H9 (cell line): ENCODE measurements around the gene CHST8. TPM values are rescaled to one million over a fixed set of nuclear protein-coding genes. Genes with fewer than 3 reads are reported as not detected.

ENCODE experiments used
- DNase-seq: peaks from one replicate; pipeline ENCODE4 v3.0.0-alpha.2; 2017
- H2AFZ ChIP-seq: one replicate; pipeline ENCODE4 v1.6.1; 2013; ENCODE audit warnings: mild to moderate bottlenecking, low read length, control low read depth, moderate library complexity
- H2AK5ac ChIP-seq: 2 replicates; pipeline ENCODE4 v1.6.1; 2013; ENCODE audit warnings: low read length, control low read depth, mixed read lengths; ENCODE audit not compliant: insufficient read length
- H2BK120ac ChIP-seq: one replicate; pipeline ENCODE4 v1.6.1; 2013; ENCODE audit warnings: low read depth, mild to moderate bottlenecking, low read length, control low read depth, inconsistent platforms; ENCODE audit not compliant: poor library complexity, severe bottlenecking
- H2BK12ac ChIP-seq: 2 replicates; pipeline ENCODE4 v1.6.1; 2013; ENCODE audit warnings: low read length, control low read depth, mixed read lengths, low read depth; ENCODE audit not compliant: insufficient read length
- H2BK15ac ChIP-seq: 2 replicates; pipeline ENCODE4 v1.6.1; 2013; ENCODE audit warnings: low read depth, low read length, control low read depth
- H2BK20ac ChIP-seq: one replicate; pipeline ENCODE4 v1.6.1; 2013; ENCODE audit warnings: low read depth, mild to moderate bottlenecking, low read length, control low read depth, inconsistent platforms; ENCODE audit not compliant: poor library complexity, severe bottlenecking
- H2BK5ac ChIP-seq: 2 replicates; pipeline ENCODE4 v1.6.1; 2013; ENCODE audit warnings: low read length, control low read depth, mixed read lengths; ENCODE audit not compliant: insufficient read length
- H3K14ac ChIP-seq: 2 replicates; pipeline ENCODE4 v1.6.1; 2013; ENCODE audit warnings: low read length, control low read depth; ENCODE audit not compliant: insufficient read depth
- H3K18ac ChIP-seq: 2 replicates; pipeline ENCODE4 v1.6.1; 2013; ENCODE audit warnings: low read depth, mild to moderate bottlenecking, mixed read lengths, low read length, control low read depth; ENCODE audit not compliant: insufficient read length
- H3K23ac ChIP-seq: 2 replicates; pipeline ENCODE4 v1.6.1; 2013; ENCODE audit warnings: low read length, control low read depth, mixed read lengths, low read depth; ENCODE audit not compliant: insufficient read length
- H3K23me2 ChIP-seq: 2 replicates; pipeline ENCODE4 v1.6.1; 2013; ENCODE audit warnings: low read depth, mild to moderate bottlenecking, mixed read lengths, low read length, control low read depth; ENCODE audit not compliant: insufficient read length, poor library complexity, severe bottlenecking
- H3K27ac ChIP-seq: 2 replicates; pipeline ENCODE4 v1.5.1; 2013; ENCODE audit warnings: low read length, control low read depth, mixed read lengths, low read depth; ENCODE audit not compliant: insufficient read length
- H3K27me3 ChIP-seq: 2 replicates; pipeline ENCODE4 v1.6.1; 2013; ENCODE audit warnings: low read length, control low read depth, inconsistent platforms; ENCODE audit not compliant: insufficient read depth
- H3K4ac ChIP-seq: 2 replicates; pipeline ENCODE4 v1.6.1; 2013; ENCODE audit warnings: low read depth, mild to moderate bottlenecking, control low read depth, inconsistent platforms, low read length, moderate library complexity
- H3K4me1 ChIP-seq: 2 replicates; pipeline ENCODE4 v1.6.1; 2013; ENCODE audit warnings: low read length, control low read depth, inconsistent platforms; ENCODE audit not compliant: insufficient read depth
- H3K4me2 ChIP-seq: 2 replicates; pipeline ENCODE4 v1.6.1; 2013; ENCODE audit warnings: low read length, control low read depth, mixed read lengths; ENCODE audit not compliant: insufficient read length, insufficient read depth
- H3K56ac ChIP-seq: 2 replicates; pipeline ENCODE4 v1.6.1; 2013; ENCODE audit warnings: low read depth, mild to moderate bottlenecking, mixed read lengths, low read length, control low read depth; ENCODE audit not compliant: insufficient read length
- H3K79me1 ChIP-seq: 2 replicates; pipeline ENCODE4 v1.6.1; 2013; ENCODE audit warnings: low read depth, mild to moderate bottlenecking, moderate library complexity, low read length, control low read depth, inconsistent platforms; ENCODE audit not compliant: insufficient read depth, poor library complexity, severe bottlenecking
- H3K79me2 ChIP-seq: 2 replicates; pipeline ENCODE4 v1.6.1; 2013; ENCODE audit warnings: low read length, control low read depth, inconsistent platforms; ENCODE audit not compliant: insufficient read depth
- H3K9ac ChIP-seq: 2 replicates; pipeline ENCODE4 v1.6.1; 2013; ENCODE audit warnings: low read length, control low read depth, mixed read lengths; ENCODE audit not compliant: insufficient read length; ENCODE audit errors: extremely low read depth
- H3K9me3 ChIP-seq: one replicate; pipeline ENCODE4 v1.6.1; 2013; ENCODE audit warnings: low read depth, low read length, inconsistent platforms; ENCODE audit not compliant: control insufficient read depth
- H3T11ph ChIP-seq: one replicate; pipeline ENCODE4 v1.6.1; 2013; ENCODE audit warnings: mild to moderate bottlenecking, low read length, control low read depth, inconsistent platforms
- H4K20me1 ChIP-seq: one replicate; pipeline ENCODE4 v1.6.1; 2013; ENCODE audit not compliant: control insufficient read depth, insufficient read length, insufficient read depth
- H4K5ac ChIP-seq: 2 replicates; pipeline ENCODE4 v1.6.1; 2013; ENCODE audit warnings: low read depth, mild to moderate bottlenecking, mixed read lengths, low read length, control low read depth; ENCODE audit not compliant: insufficient read length
- H4K8ac ChIP-seq: replicated peaks from 2 replicates; pipeline ENCODE4 v1.6.1; 2013; ENCODE audit warnings: low read length, control low read depth, mixed read lengths, low read depth; ENCODE audit not compliant: insufficient read length
- H4K91ac ChIP-seq: 2 replicates; pipeline ENCODE4 v1.6.1; 2013; ENCODE audit warnings: low read depth, mild to moderate bottlenecking, moderate library complexity, mixed read lengths, low read length, control low read depth; ENCODE audit not compliant: insufficient read length
- H3K27ac Mint-ChIP-seq, 3 experiments: 2 replicates in 2 of 3; 3 replicates in 1 of 3; pipeline ENCODE4 v1.8.0; 2020 to 2021; ENCODE audit warnings: mixed read lengths in 3 of 3, mild to moderate bottlenecking in 1 of 3, moderate library complexity in 1 of 3
- H3K27me3 Mint-ChIP-seq: 2 replicates; pipeline ENCODE4 v1.8.0; 2021; ENCODE audit warnings: low read depth, mild to moderate bottlenecking, moderate library complexity, mixed read lengths
- H3K36me3 Mint-ChIP-seq, 3 experiments: 2 replicates in 2 of 3; 3 replicates in 1 of 3; pipeline ENCODE4 v1.8.0; 2020 to 2021; ENCODE audit warnings: low read depth in 3 of 3, mixed read lengths in 3 of 3; ENCODE audit not compliant: insufficient read depth in 1 of 3
- H3K4me1 Mint-ChIP-seq, 2 experiments: 2 replicates each; pipeline ENCODE4 v1.8.0; 2020; ENCODE audit warnings: mixed read lengths in 2 of 2
- H3K4me3 Mint-ChIP-seq, 2 experiments: 2 replicates in 1 of 2; 3 replicates in 1 of 2; pipeline ENCODE4 v1.8.0; 2020 to 2021; ENCODE audit warnings: mild to moderate bottlenecking in 2 of 2, mixed read lengths in 2 of 2, moderate library complexity in 1 of 2
- H3K9me3 Mint-ChIP-seq, 2 experiments: 2 replicates in 1 of 2; 3 replicates in 1 of 2; pipeline ENCODE4 v1.8.0; 2020; ENCODE audit warnings: mild to moderate bottlenecking in 2 of 2, mixed read lengths in 2 of 2, moderate library complexity in 1 of 2
- CTCF ChIP-seq: fragments of 200-600 bp; sonication (generic); conservative IDR thresholded peaks from 3 replicates; pipeline ENCODE4 v1.8.0; 2021; ENCODE audit warnings: antibody characterized with exemption, mild to moderate bottlenecking
- WGBS: extraction: QIAGEN DNeasy Blood & Tissue Kit; methylation state at CpG from one replicate; pipeline ENCODE4 v1.1.7; 2013; ENCODE audit warnings: missing lambda C conversion rate, low lambda C conversion rate, mixed read lengths; ENCODE audit not compliant: insufficient read length; ENCODE audit errors: extremely low coverage; 5-methylcytosine and 5-hydroxymethylcytosine counted together
- total RNA-seq: library from RNA; stranded (reverse); gene quantifications from 2 replicates; pipeline ENCODE4 v1.2.1, GENCODE V29; 2021

CHST8 gene
- total RNA-seq, 1 experiment from 2014 or later, result 5.1 TPM

GRCh38 chr19:33717878-33718277 lies 96.1 kb downstream of the CHST8 start:
- no peak overlapping the region for H2BK20ac ChIP-seq
- no peaks in the 10 kb centered on the region for H3K23me2 ChIP-seq
- no peaks in the 10 kb centered on the region for H3K79me1 ChIP-seq
- H3K36me3 Mint-ChIP-seq, result no peaks in the 10 kb centered on the region
- no peak for DNase-seq
- no peak overlapping the region for H3K9ac ChIP-seq
- no peak overlapping the region for H4K5ac ChIP-seq
- H3K79me2 ChIP-seq, result no peaks in the 10 kb centered on the region
- no peak overlapping the region for H4K8ac ChIP-seq
- no peak overlapping the region for H3K18ac ChIP-seq
- no peaks in the 10 kb centered on the region for H3K27me3 ChIP-seq
- no peak overlapping the region for H3K27ac Mint-ChIP-seq
- no peak overlapping the region for H2BK5ac ChIP-seq
- no peak overlapping the region for H2BK12ac ChIP-seq
- no peak overlapping the region for H3K4me2 ChIP-seq
- no peaks in the 10 kb centered on the region for H4K20me1 ChIP-seq
- no peak for TF ChIP-seq CTCF
- no peak overlapping the region for H3K4me3 Mint-ChIP-seq
- H2BK15ac ChIP-seq, result no peak overlapping the region
- no peak overlapping the region for H3K4ac ChIP-seq
- no peak overlapping the region for H3K23ac ChIP-seq
- H2AFZ ChIP-seq, result no peak overlapping the region
- no peak overlapping the region for H3K56ac ChIP-seq
- H3T11ph ChIP-seq, result no peak overlapping the region
- H3K27me3 Mint-ChIP-seq, result peaks cover 4% of the 10 kb centered on the region
- H3K9me3 ChIP-seq, result no peaks in the 10 kb centered on the region
- no peak overlapping the region for H2BK120ac ChIP-seq
- no peaks in the 10 kb centered on the region for H3K4me1 ChIP-seq
- no peaks in the 10 kb centered on the region for H3K9me3 Mint-ChIP-seq
- H3K27ac ChIP-seq, result no peak overlapping the region
- H2AK5ac ChIP-seq, result no peak overlapping the region
- no peak overlapping the region for H4K91ac ChIP-seq
- H3K4me1 Mint-ChIP-seq, result peaks cover 4 to 11% of the 10 kb centered on the region in 2 experiments
- H3K14ac ChIP-seq, result no peak overlapping the region
- no CpG with 5 or more reads among the region's 3 CpGs for WGBS
